ENCODE measurements around the gene LYL1. TPM values are rescaled to one million over a fixed set of nuclear protein-coding genes. Genes with fewer than 3 reads are reported as not detected.

The LYL1 gene
- total and polyA plus RNA-seq, 2 of the 13 experiments (the other 11 are each of a cell fraction or from before 2014, with no cell fraction given): 0.75 to 0.92 TPM

- TF ChIP-seq STAT6 (CRISPR knock-in tag; IDR thresholded peaks at IDR 0.05; ENCODE audit: borderline replicate concordance) (peak; percentile 77; the same call in 1 of the 2 replicates), GMEB2 (CRISPR knock-in tag; IDR thresholded peaks at IDR 0.05; ENCODE audit: low read depth) (peak; percentile 65; the same call in 1 of the 2 replicates), ZC3H4 (CRISPR knock-in tag; IDR thresholded peaks at IDR 0.05; ENCODE audit: borderline replicate concordance) (no peak), ZNF740 (CRISPR knock-in tag; IDR thresholded peaks at IDR 0.05) (0 out of 2 replicates have a peak, but pooled peaks have one; percentile 36), UBTF (CRISPR knock-in tag; IDR thresholded peaks at IDR 0.05) (peak; percentile 61; the same call in 1 of the 2 replicates), ZNF607 (CRISPR knock-in tag; IDR thresholded peaks at IDR 0.05; ENCODE audit: borderline replicate concordance) (peak; percentile 81; the same call in 1 of the 2 replicates), ZNF34 (CRISPR knock-in tag; IDR thresholded peaks at IDR 0.05; ENCODE audit: borderline replicate concordance) (0 out of 2 replicates have a peak, but pooled peaks have one; percentile 80), PAF1 (CRISPR knock-in tag; IDR thresholded peaks at IDR 0.05) (no peak), CEBPZ (IDR thresholded peaks at IDR 0.05; ENCODE audit: low read length) (no peak), TCF7L2 (IDR thresholded peaks at IDR 0.05; ENCODE audit: low read depth, low read length) (no peak), SMARCE1 (IDR thresholded peaks at IDR 0.05; ENCODE audit: borderline replicate concordance) (no peak), MAFK (conservative IDR thresholded peaks at IDR 0.05 in 1 of 2, IDR thresholded peaks at IDR 0.05 in 1 of 2; ENCODE audit: low read length in 2 of 2) (no peak), CENPT (CRISPR knock-in tag; IDR thresholded peaks at IDR 0.05; ENCODE audit: low read depth) (no peak), KAT2B (IDR thresholded peaks at IDR 0.05; ENCODE audit: borderline replicate concordance, low read depth, low read length) (no peak), ZNF549 (CRISPR knock-in tag; IDR thresholded peaks at IDR 0.05) (no peak), CBX5 (CRISPR knock-in tag; IDR thresholded peaks at IDR 0.05; ENCODE audit: borderline replicate concordance) (peak; percentile 82; the same call in 1 of the 2 replicates), ZNF713 (CRISPR knock-in tag; IDR thresholded peaks at IDR 0.05) (no peak), CHD2 (IDR thresholded peaks at IDR 0.05; ENCODE audit: low read depth, low read length) (no peak)
Measured at GRCh38 chr19:13150187-13150930, 47.7 kb upstream of the LYL1 start, which contains the start of the genes IER2 and STX10 (continued).
